GM12864 (cell line): ENCODE data around the gene TLE7.

Experiments
- DNase-seq: peaks from one replicate; pipeline ENCODE4 v3.0.0-alpha.2; 2011; ENCODE audit warnings: low read depth
- H3K4me3 ChIP-seq: 2 replicates; pipeline ENCODE4 v1.5.1; 2011; ENCODE audit warnings: mild to moderate bottlenecking, low read depth, low read length, control low read depth
- CTCF ChIP-seq: IDR thresholded peaks from 2 replicates; pipeline ENCODE4 v1.5.1; 2011; ENCODE audit warnings: low read depth, mild to moderate bottlenecking, moderate library complexity, low read length, control low read depth, inconsistent platforms; ENCODE audit errors: missing control alignments

The TLE7 gene

GRCh38 chr16:71421911-71422310 is 19.9 kb downstream of the TLE7 start:
- DNase-seq = no peak

GRCh38 chr16:71414038-71414437 is 27.8 kb downstream of the TLE7 start:
- TF ChIP-seq CTCF = no peak
- H3K4me3 ChIP-seq = no peak overlapping the region
- no peak for DNase-seq

More at GRCh38 chr16:71421911-71422310, 19.9 kb downstream of the TLE7 start:
- H3K4me3 ChIP-seq = no peak overlapping the region
- peak; percentile 75 for TF ChIP-seq CTCF

- no peak for DNase-seq
- H3K4me3 ChIP-seq = no peak overlapping the region
- no peak for TF ChIP-seq CTCF
These were observed 28.5 kb downstream of the TLE7 start for GRCh38 chr16:71413341-71413740.

- no peak for DNase-seq
- TF ChIP-seq CTCF = peak; percentile 84
- H3K4me3 ChIP-seq = no peak overlapping the region
These were observed 29.3 kb downstream of the TLE7 start for GRCh38 chr16:71412270-71413160.

- TF ChIP-seq CTCF = no peak
- no peak overlapping the region for H3K4me3 ChIP-seq
- DNase-seq = no peak
These were observed 31.7 kb downstream of the TLE7 start for GRCh38 chr16:71410146-71410545.

GRCh38 chr16:71409011-71409775 is 32.7 kb downstream of the TLE7 start:
- no peak for DNase-seq
- no peak for TF ChIP-seq CTCF
- H3K4me3 ChIP-seq = no peak overlapping the region

- DNase-seq = no peak
- no peak overlapping the region for H3K4me3 ChIP-seq
- TF ChIP-seq CTCF = no peak
These were observed 33.3 kb downstream of the TLE7 start for GRCh38 chr16:71408536-71408935.
